ENCODE data around the gene HCN3.

DNA sequence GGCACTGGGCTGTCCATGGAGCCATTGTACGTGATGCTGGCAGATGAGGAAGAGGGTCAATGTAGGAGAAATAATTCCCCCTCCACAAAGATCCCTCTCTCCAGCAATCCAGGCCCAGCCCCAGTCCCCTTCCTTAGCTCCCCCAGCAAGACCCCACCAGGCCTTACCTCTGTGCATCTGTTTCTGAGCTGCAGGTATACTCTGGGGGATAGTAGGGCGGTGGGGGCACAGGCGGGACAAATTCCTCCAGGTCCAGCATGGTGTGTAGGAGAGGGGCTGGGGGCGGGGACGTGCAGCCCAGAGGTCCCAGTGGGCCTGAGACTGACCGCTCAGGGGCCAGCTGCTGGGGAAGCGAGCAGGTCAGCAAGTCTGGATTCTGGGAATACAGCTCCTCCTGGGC, 25.7 kb upstream of the HCN3 start:
- TF ChIP-seq, protein P1, sequence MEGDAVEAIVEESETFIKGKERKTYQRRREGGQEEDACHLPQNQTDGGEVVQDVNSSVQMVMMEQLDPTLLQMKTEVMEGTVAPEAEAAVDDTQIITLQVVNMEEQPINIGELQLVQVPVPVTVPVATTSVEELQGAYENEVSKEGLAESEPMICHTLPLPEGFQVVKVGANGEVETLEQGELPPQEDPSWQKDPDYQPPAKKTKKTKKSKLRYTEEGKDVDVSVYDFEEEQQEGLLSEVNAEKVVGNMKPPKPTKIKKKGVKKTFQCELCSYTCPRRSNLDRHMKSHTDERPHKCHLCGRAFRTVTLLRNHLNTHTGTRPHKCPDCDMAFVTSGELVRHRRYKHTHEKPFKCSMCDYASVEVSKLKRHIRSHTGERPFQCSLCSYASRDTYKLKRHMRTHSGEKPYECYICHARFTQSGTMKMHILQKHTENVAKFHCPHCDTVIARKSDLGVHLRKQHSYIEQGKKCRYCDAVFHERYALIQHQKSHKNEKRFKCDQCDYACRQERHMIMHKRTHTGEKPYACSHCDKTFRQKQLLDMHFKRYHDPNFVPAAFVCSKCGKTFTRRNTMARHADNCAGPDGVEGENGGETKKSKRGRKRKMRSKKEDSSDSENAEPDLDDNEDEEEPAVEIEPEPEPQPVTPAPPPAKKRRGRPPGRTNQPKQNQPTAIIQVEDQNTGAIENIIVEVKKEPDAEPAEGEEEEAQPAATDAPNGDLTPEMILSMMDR (IDR thresholded peaks at IDR 0.05): no peak
- TF ChIP-seq EZH2phosphoT487 (IDR thresholded peaks at IDR 0.05) (no peak), EZH2 (IDR thresholded peaks at IDR 0.05) (no peak)
